Activated CD4-positive, alpha-beta T cell treated with anti-CD3 and anti-CD28 coated beads for 36 hours (primary cell): ENCODE results near the gene GAPT. TPM values are rescaled to one million over a fixed set of nuclear protein-coding genes. Genes with fewer than 3 reads are reported as not detected.
"Not testable (repeated sequence)": the region's sequence is repeated elsewhere in the genome, so short reads cannot be mapped to it uniquely, and the experiment has no call there.

Source experiments
- ATAC-seq: fragments of 200-7000 bp; cut with Tn5 transposase; one replicate; pipeline ENCODE4 v1.10.0; 2021; ENCODE audit warnings: mild to moderate bottlenecking, moderate library complexity
- CTCF ChIA-PET: fragments of 350-600 bp; sonication (Branson Sonifier 250); formaldehyde crosslinking; loops from one replicate; lab custom pipeline; 2021; ENCODE audit warnings: antibody characterized with exemption; lab: Charles Lee
- POLR2A ChIA-PET: fragments of 350-600 bp; sonication (Branson Sonifier 250); formaldehyde crosslinking; loops from one replicate; lab custom pipeline; 2021; ENCODE audit warnings: antibody characterized with exemption, inconsistent platforms; lab: Charles Lee
- DNase-seq: peaks from one replicate; pipeline ENCODE4 v3.0.0-alpha.2; 2020
- H3K27ac Mint-ChIP-seq: one replicate; pipeline ENCODE4 v1.8.0; 2021; ENCODE audit warnings: mixed read lengths
- H3K27me3 Mint-ChIP-seq: one replicate; pipeline ENCODE4 v1.8.0; 2021; ENCODE audit warnings: mixed read lengths
- H3K36me3 Mint-ChIP-seq: one replicate; pipeline ENCODE4 v1.8.0; 2021; ENCODE audit warnings: low read depth, mixed read lengths
- H3K4me1 Mint-ChIP-seq: one replicate; pipeline ENCODE4 v1.8.0; 2021; ENCODE audit warnings: mixed read lengths
- H3K4me3 Mint-ChIP-seq: one replicate; pipeline ENCODE4 v1.8.0; 2021; ENCODE audit warnings: mild to moderate bottlenecking, moderate library complexity, mixed read lengths
- H3K9me3 Mint-ChIP-seq: one replicate; pipeline ENCODE4 v1.8.0; 2021; ENCODE audit warnings: low read depth, mixed read lengths
- intact Hi-C, 2 experiments: fragments of 100-400 bp; cut with DNase I in 1 of 2; cut with micrococcal nuclease in 1 of 2; formaldehyde crosslinking; loops; one replicate each; pipeline versions ENCODE4 v1.14.2 to v1.15.1; 2022 to 2024; cut with DNase I, micrococcal nuclease
- total RNA-seq, 2 experiments: library from RNA; stranded (reverse); gene quantifications; one replicate each; pipeline ENCODE4 v1.2.3, GENCODE V29; 2021

Gene GAPT
- total RNA-seq, 2 experiments from 2014 or later, result not detected

- no peak overlapping the region for H3K4me3 Mint-ChIP-seq
- ChIA-PET POLR2A (no interaction called here), CTCF (interaction anchor here (0.7 to 1.3 kb wide), 3 partner anchors 10 to 1227 kb away, joined by 3 to 4 read pairs (median 4); no protein-coding TSS in a partner anchor)
- no peak for DNase-seq
- H3K36me3 Mint-ChIP-seq, result no peaks in the 10 kb centered on the region
- ATAC-seq, result no peak
- intact Hi-C loops, result no loop called here
- H3K27me3 Mint-ChIP-seq, result peaks cover 6% of the 10 kb centered on the region
- H3K4me1 Mint-ChIP-seq, result no peaks in the 10 kb centered on the region
- no peak overlapping the region for H3K27ac Mint-ChIP-seq
- no peaks in the 10 kb centered on the region for H3K9me3 Mint-ChIP-seq
Measured at GRCh38 chr5:58505971-58506640, 14.9 kb downstream of the GAPT start.

- H3K4me3 Mint-ChIP-seq, result no peak overlapping the region
- no peaks in the 10 kb centered on the region for H3K36me3 Mint-ChIP-seq
- intact Hi-C loops, result no loop called here
- DNase-seq, result no peak
- H3K27ac Mint-ChIP-seq, result no peak overlapping the region
- ChIA-PET POLR2A (no interaction called here), CTCF (interaction anchor here (0.5 kb wide), 1 partner anchor 45 kb away, joined by 3 read pairs; no protein-coding TSS in a partner anchor)
- no peak for ATAC-seq
- H3K4me1 Mint-ChIP-seq, result no peaks in the 10 kb centered on the region
- H3K9me3 Mint-ChIP-seq, result no peaks in the 10 kb centered on the region
- H3K27me3 Mint-ChIP-seq, result peaks cover 6% of the 10 kb centered on the region
Measured at GRCh38 chr5:58507715-58508114, 16.5 kb downstream of the GAPT start.

- H3K36me3 Mint-ChIP-seq, result no peaks in the 10 kb centered on the region
- H3K4me3 Mint-ChIP-seq, result no peak overlapping the region
- ChIA-PET POLR2A (no interaction called here), CTCF (no interaction called here)
- DNase-seq, result no peak
- H3K4me1 Mint-ChIP-seq, result no peaks in the 10 kb centered on the region
- peaks cover 24% of the 10 kb centered on the region for H3K9me3 Mint-ChIP-seq
- no peak overlapping the region for H3K27ac Mint-ChIP-seq
- intact Hi-C loops, result no loop called here
- ATAC-seq, result no peak
- H3K27me3 Mint-ChIP-seq, result peaks cover 6% of the 10 kb centered on the region
Measured at GRCh38 chr5:58517198-58517597, 26.0 kb downstream of the GAPT start.

- H3K36me3 Mint-ChIP-seq, result no peaks in the 10 kb centered on the region
- CTCF ChIA-PET, result interaction anchor here (0.7 to 0.9 kb wide), 2 partner anchors 23 to 58 kb away, joined by 3 read pairs; no protein-coding TSS in a partner anchor
Measured at GRCh38 chr5:58523956-58524355, 32.7 kb downstream of the GAPT start.

GRCh38 chr5:58524571-58524970 is 33.3 kb downstream of the GAPT start:
- ATAC-seq (no peak), DNase-seq (no peak)
- no peaks in the 10 kb centered on the region for H3K36me3 Mint-ChIP-seq
- ChIA-PET CTCF (interaction anchor here (0.6 to 0.9 kb wide), 3 partner anchors 23 to 1816 kb away, joined by 3 read pairs; no protein-coding TSS in a partner anchor), POLR2A (no interaction called here)
- H3K4me3 Mint-ChIP-seq, result no peak overlapping the region
- peaks cover 2% of the 10 kb centered on the region for H3K27me3 Mint-ChIP-seq
- H3K9me3 Mint-ChIP-seq, result no peaks in the 10 kb centered on the region
- intact Hi-C loops, result no loop called here
- H3K4me1 Mint-ChIP-seq, result no peaks in the 10 kb centered on the region
- no peak overlapping the region for H3K27ac Mint-ChIP-seq

More at GRCh38 chr5:58523956-58524355, 32.7 kb downstream of the GAPT start:
- H3K4me1 Mint-ChIP-seq, result no peaks in the 10 kb centered on the region
- peaks cover 2% of the 10 kb centered on the region for H3K27me3 Mint-ChIP-seq
- H3K4me3 Mint-ChIP-seq, result no peak overlapping the region
- DNase-seq (no peak), ATAC-seq (no peak)
- intact Hi-C loops, result no loop called here
- no peak overlapping the region for H3K27ac Mint-ChIP-seq
- H3K9me3 Mint-ChIP-seq, result no peaks in the 10 kb centered on the region
- POLR2A ChIA-PET, result no interaction called here

GRCh38 chr5:58530942-58531490 is 39.8 kb downstream of the GAPT start:
- Mint-ChIP-seq H3K4me3 (no peak overlapping the region), H3K27me3 (peaks cover 2% of the 10 kb centered on the region), H3K36me3 (no peaks in the 10 kb centered on the region), H3K9me3 (peaks cover 18% of the 10 kb centered on the region), H3K4me1 (no peaks in the 10 kb centered on the region), H3K27ac (no peak overlapping the region)
- no peak for DNase-seq
- ChIA-PET POLR2A (no interaction called here), CTCF (no interaction called here)
- ATAC-seq, result no peak
- intact Hi-C loops, result no loop called here

- H3K4me1 Mint-ChIP-seq, H3K4me3 Mint-ChIP-seq, H3K9me3 Mint-ChIP-seq, CTCF ChIA-PET, H3K27me3 Mint-ChIP-seq, DNase-seq, intact Hi-C loops, H3K27ac Mint-ChIP-seq, ATAC-seq, H3K36me3 Mint-ChIP-seq: not testable (repeated sequence)
- POLR2A ChIA-PET, result interaction anchor here (0.6 kb wide), 1 partner anchor 31 kb away, joined by 5 read pairs; no protein-coding TSS in a partner anchor
Measured at GRCh38 chr5:58541935-58542334, 50.7 kb downstream of the GAPT start.

- ChIA-PET CTCF (no interaction called here), POLR2A (no interaction called here)
- DNase-seq (no peak), ATAC-seq (no peak)
- no peak overlapping the region for H3K27ac Mint-ChIP-seq
- no peaks in the 10 kb centered on the region for H3K4me1 Mint-ChIP-seq
- no peaks in the 10 kb centered on the region for H3K36me3 Mint-ChIP-seq
- H3K27me3 Mint-ChIP-seq, result peaks cover 8% of the 10 kb centered on the region
- no peak overlapping the region for H3K4me3 Mint-ChIP-seq
- peaks cover 9% of the 10 kb centered on the region for H3K9me3 Mint-ChIP-seq
- intact Hi-C loops, result no loop called here
Measured at GRCh38 chr5:58542709-58543108, 51.5 kb downstream of the GAPT start.

- Mint-ChIP-seq H3K36me3 (no peaks in the 10 kb centered on the region), H3K4me3 (no peak overlapping the region), H3K27me3 (peaks cover 8% of the 10 kb centered on the region), H3K9me3 (peaks cover 9% of the 10 kb centered on the region), H3K27ac (no peak overlapping the region), H3K4me1 (no peaks in the 10 kb centered on the region)
- ATAC-seq, result no peak
- no peak for DNase-seq
- intact Hi-C loops, result no loop called here
- ChIA-PET CTCF (no interaction called here), POLR2A (no interaction called here)
Measured at GRCh38 chr5:58543723-58544122, 52.5 kb downstream of the GAPT start.

- H3K9me3 Mint-ChIP-seq, result peaks cover 9% of the 10 kb centered on the region
- H3K36me3 Mint-ChIP-seq, result no peaks in the 10 kb centered on the region
- H3K4me3 Mint-ChIP-seq, result no peak overlapping the region
- ChIA-PET CTCF (no interaction called here), POLR2A (interaction anchor here (0.5 kb wide), 1 partner anchor 752 kb away, joined by 4 read pairs; no protein-coding TSS in a partner anchor)
- DNase-seq (no peak), ATAC-seq (no peak)
- H3K27me3 Mint-ChIP-seq, result peaks cover 8% of the 10 kb centered on the region
- H3K27ac Mint-ChIP-seq, result no peak overlapping the region
- H3K4me1 Mint-ChIP-seq, result no peaks in the 10 kb centered on the region
- intact Hi-C loops, result no loop called here
Measured at GRCh38 chr5:58544195-58544594, 53.0 kb downstream of the GAPT start.

GRCh38 chr5:58544926-58545325 is 53.7 kb downstream of the GAPT start:
- no peaks in the 10 kb centered on the region for H3K4me1 Mint-ChIP-seq
- ATAC-seq (no peak), DNase-seq (no peak)
- CTCF ChIA-PET, result no interaction called here
- H3K36me3 Mint-ChIP-seq, result no peaks in the 10 kb centered on the region
- H3K27ac Mint-ChIP-seq, result no peak overlapping the region
- no peak overlapping the region for H3K4me3 Mint-ChIP-seq
- intact Hi-C loops, result no loop called here
- peaks cover 5% of the 10 kb centered on the region for H3K9me3 Mint-ChIP-seq
- peaks cover 6% of the 10 kb centered on the region for H3K27me3 Mint-ChIP-seq
- POLR2A ChIA-PET, result interaction anchor here (0.5 kb wide), 1 partner anchor 751 kb away, joined by 4 read pairs; no protein-coding TSS in a partner anchor

- DNase-seq (no peak), ATAC-seq (no peak)
- Mint-ChIP-seq H3K27ac (no peak overlapping the region), H3K4me1 (no peaks in the 10 kb centered on the region), H3K4me3 (no peak overlapping the region), H3K27me3 (peaks cover 6% of the 10 kb centered on the region), H3K36me3 (no peaks in the 10 kb centered on the region), H3K9me3 (no peaks in the 10 kb centered on the region)
- intact Hi-C loops, result no loop called here
- ChIA-PET POLR2A (no interaction called here), CTCF (no interaction called here)
Measured at GRCh38 chr5:58545912-58546311, 54.7 kb downstream of the GAPT start.
